Suppressor macrophage (primary cell): ENCODE measurements around the gene CDH23.

Experiments
- DNase-seq, 4 experiments: peaks; one replicate each; pipeline ENCODE4 v3.0.0-alpha.2; 2020 to 2022

CDH23 gene

DNA sequence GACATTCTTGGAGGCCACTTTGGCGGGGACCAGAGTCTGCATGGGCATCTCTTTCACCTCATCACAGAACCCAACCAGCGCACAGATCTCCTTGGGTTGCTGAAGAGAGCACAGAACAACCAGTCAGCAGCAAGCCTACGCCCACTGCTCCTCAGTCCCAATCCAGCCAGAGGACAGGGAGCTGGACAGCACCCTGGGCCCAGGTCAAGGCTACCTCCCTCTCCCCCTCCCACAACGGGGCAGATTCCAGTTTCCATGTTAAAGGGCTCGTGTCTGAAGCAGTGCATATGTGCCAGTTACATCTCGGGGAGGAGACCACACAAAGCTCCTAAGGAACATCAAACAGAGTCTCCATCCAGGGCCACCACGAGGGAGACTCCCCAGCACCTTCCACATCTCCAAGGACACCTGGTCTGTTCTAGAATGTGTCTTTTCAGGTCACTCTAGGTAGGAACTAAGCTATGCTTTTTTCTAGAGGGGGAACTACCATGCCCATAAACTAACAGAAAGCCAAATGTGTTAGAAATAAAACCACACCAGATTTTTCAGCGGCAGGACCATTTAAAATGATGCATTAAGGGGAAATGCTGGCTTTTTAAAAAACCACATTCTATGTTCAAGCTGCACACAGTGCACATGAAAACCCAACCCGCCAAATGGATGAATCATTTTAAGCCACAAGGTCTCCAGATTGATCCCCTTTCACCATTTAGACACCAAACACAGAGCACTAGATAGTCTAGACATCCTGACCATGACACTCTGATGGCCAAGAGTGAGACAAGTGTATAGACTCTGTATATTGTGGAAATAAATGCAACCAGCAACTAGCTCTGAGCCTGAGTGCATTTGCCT is 425.4 kb downstream of the CDH23 start:
- peak in 1 of 4 experiments; percentile 28 for DNase-seq

DNA sequence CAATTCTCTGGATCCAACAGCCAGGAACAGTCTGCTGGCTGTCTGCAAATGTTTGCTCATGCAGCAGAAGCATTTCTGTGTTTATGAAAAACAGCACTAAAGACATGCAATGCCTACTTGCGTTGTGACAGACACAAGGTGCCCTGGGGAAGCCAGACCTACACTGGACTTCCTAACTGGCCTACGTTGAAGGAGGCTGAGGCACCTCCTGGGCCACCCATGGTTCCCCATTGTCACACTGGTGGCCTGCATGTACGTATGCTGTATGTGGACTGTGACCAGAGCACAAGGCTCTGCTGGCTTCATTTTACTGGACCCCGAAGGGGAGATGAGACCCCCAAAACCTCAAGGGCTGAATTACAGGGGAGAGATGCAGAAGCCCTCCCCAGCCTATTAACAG is 426.6 kb downstream of the CDH23 start:
- peak in 1 of 4 experiments; percentile 39 for DNase-seq

- no peak for DNase-seq
These were observed 427.6 kb downstream of the CDH23 start for GRCh38 chr10:71824333-71824732.

DNA sequence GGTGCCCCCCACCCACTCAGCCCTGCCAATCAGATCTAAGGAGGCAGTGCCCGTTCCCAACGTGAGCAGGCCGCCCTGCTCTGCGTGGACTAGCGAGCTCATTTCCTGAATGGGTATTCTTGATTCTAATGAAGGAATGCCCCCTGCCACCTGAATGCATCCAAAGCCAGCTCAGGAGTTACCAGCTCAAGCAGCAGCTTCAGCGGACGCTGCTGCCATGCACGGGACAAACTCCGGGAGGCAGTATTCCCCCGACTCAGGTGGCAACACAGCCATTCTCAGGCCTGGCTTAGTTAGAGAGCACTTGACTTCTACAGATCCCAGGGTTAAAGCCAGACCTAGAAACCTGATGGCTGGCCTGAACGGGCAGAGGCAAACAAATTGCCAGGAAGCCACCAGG is 428.5 kb downstream of the CDH23 start:
- peak in 1 of 4 experiments; percentile 28 for DNase-seq

GRCh38 chr10:71827852-71828251 is 431.1 kb downstream of the CDH23 start:
- DNase-seq, result peak in 1 of 4 experiments; percentile 13

DNA sequence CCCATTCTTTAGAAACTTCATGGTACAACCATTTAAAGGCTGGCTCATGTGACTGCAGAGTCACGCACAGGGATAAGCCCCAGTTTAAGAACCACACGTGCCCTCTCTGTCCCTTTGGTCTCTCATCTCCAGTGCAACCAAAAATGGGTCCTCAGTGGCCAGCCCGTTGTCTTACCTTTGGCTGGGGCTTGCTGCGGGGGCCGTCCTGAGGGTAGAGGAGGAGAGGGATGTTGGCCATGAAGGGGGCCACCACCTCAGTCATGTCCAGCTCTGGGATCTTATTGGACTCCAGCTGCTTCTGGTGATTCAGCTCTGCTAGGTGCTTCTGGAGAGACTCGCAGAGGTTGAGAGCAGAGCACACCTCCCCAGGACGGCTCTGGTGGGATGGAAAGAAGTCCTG is 432.0 kb downstream of the CDH23 start:
- DNase-seq, result no peak

DNA sequence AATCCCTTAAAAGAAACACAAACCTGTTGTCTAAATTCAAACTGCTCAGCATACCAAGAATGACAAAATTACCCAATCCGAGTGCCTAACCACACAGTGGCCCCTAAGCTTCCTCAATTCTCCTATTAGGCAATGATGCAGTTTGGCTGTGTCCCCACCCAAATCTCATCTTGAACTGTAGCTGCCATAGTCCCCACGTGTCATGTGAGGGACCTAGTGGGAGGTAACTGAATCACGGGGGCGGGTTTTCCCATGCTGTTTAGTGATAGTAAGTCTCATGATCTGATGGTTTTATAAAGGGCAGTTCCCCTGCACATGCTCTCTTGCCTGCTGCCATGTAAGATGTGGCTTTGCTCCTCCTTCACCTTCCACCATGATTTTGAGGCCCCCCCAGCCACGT is 432.5 kb downstream of the CDH23 start:
- DNase-seq, result peak; percentile 92 to 98 (median 96)

DNA sequence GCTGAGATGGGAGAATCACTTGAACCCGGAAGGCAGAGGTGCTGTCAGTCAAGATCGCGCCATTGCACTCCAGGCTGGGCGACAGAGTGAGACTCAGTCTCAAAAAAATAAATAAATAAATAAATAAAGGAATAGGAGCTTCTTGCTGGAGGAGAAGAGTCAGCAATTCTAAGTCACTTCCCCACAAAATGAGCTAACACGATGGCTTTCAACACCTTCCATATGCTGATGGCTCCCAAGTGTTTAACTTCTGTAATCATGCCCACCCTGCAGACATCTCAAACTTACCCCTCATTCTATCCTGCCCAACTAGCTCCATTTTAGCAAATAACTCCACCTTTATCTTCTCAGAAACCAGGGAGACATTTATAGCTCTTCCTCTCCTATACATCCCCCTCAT is 433.2 kb downstream of the CDH23 start:
- DNase-seq, result peak; percentile 27 to 72 (median 56)

DNA sequence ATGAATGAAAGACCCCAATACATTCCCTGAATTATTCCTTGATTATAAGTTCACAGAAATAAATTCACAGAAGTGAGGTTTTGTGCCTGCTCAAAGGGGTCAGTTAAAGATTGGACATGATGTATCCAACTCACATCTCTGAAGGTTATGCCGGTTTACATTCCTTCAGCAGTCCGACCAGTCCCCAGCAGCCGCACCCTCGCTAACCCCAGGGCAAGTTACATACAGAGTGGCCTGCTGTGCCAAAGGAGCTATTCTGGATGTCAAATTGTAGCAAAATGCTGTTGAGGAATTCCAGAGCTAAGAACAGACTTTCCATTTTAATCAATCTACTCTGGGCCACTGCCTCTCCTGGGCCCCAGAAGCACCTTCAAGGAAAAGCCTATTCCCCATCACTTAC is 434.0 kb downstream of the CDH23 start:
- peak in 1 of 4 experiments; percentile 10 for DNase-seq

GRCh38 chr10:71831646-71832552 is 435.2 kb downstream of the CDH23 start:
- DNase-seq, result peak in 2 of 4 experiments; percentile 39

- peak in 2 of 4 experiments; percentile 21 to 41 for DNase-seq
These were observed 436.2 kb downstream of the CDH23 start for GRCh38 chr10:71832967-71833366.

- DNase-seq, result no peak
These were observed 437.0 kb downstream of the CDH23 start for GRCh38 chr10:71833451-71834342.

DNA sequence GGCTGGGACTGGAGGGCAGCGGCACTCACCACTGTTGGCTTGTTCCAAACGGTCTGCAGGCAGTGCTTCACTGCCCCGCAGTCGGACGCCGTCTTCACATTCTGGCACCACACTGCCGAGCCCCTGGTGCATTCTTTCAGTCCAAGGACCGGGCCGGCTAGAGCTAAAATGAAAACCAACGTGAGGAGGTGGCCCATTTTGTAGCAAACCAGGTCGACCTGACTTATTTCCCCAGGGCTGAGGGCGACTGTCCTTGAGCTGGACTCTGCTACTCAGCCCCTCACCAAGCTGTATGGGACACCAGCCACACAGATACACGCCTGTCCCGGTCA is 437.6 kb downstream of the CDH23 start:
- peak in 1 of 4 experiments; percentile 7 for DNase-seq

GRCh38 chr10:71835671-71836595 is 439.2 kb downstream of the CDH23 start:
- DNase-seq, result peak in 2 of 4 experiments; percentile 11 to 45

GRCh38 chr10:71836596-71836974 is 439.9 kb downstream of the CDH23 start:
- DNase-seq, result peak in 1 of 4 experiments; percentile 20

GRCh38 chr10:71837098-71837827 is 440.5 kb downstream of the CDH23 start:
- DNase-seq, result peak in 1 of 4 experiments; percentile 19

DNA sequence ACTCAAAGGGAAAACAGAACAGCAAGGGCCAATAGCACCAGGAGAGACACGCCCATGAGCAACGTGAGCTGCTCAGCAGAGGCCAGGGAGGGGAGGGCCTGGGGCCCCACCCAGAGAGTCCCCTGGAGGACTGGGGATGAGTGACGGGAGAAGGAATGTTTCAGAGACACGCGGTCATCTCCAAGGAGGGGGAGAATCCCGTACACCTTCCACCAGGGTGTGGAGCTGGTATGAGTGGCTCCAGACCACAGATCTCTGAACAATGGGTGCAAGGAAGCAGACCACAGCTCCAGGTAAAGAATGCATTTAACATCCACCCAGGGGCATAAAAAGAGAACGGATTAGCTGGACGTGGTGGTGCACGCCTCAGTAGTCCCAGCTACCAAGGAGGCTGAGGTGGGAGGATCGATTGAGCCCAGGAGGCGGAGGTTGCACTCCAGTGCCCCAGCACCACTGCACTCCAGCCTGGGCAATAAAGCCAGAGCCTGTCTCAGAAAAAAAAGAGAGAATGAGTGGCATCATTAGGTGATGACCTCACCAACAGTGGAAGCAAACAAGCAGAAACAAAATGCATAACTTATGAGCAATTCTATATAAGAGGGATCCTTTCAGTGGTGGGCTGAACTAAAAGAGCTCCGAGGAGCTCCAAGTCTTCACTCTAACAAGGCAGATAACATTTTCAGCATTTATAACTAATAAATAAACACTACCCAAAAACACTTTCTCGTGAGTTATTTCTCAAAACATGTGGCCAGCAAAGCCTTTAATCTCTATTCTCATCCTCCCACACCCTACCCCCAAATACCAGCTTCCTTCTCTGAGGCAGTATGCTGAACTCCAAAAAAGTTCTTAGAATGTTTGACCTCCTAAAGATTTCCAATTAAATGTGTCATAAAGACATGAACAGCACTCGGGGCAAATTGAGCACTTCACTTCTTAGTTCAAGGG is 441.8 kb downstream of the CDH23 start:
- DNase-seq, result peak in 2 of 4 experiments; percentile 63 to 64

DNA sequence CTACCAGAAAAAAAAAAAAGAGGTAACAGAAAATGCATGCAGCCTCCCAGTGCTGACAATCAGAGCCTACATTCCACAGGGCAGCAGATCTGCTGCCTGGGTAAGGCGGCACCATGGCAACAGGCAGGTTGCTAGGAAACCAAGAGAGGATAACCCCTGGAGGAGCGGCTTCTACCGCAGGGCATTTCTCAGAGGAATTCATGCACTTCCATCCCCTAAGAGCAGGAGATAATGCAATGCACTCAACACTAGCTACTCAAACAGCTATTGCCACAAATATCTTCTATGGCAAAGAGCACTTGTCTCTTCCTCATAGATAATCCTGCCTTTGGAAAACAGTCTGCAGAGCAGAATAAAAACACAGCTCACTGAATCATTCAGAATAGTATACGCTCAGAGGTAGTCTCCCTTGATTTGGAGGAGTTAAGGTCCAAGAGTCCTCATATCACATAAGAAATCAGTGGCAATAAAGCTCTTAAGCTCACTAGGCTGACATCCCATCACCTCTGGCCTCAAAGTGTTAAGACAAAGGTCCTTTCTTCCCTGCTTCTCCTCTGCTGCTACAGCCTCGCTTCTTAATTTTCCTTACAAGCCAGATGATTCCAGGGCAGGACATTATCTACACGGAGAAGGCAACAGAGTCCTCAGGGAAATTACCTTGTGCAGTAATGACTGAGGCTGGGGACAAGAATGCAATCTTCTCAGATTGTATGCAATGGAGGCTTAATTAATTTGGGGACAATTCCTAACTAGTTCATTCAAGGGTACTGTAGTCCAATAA is 443.6 kb downstream of the CDH23 start:
- DNase-seq, result peak in 2 of 4 experiments; percentile 56 to 63
